Upper lobe of left lung (tissue), 6 donors: Measurements from ENCODE around the gene PPL. TPM values are rescaled to one million over a fixed set of nuclear protein-coding genes. Genes with fewer than 3 reads are reported as not detected.
A peak's percentile ranks its signal among the peaks of the same experiment; 100 is the strongest.

Source experiments
- ATAC-seq, 2 donors: fragments of 200-7000 bp; cut with Tn5 transposase; one replicate each; pipeline ENCODE4 v1.9.1; 2022; ENCODE audit warnings: mild to moderate bottlenecking in 2 of 2, moderate library complexity in 2 of 2; ENCODE audit not compliant: low FRiP score in 2 of 2
- DNase-seq, 2 donors: peaks; one replicate each; pipeline ENCODE4 v3.0.0-alpha.2; 2019 to 2020
- H3K27ac ChIP-seq, 4 donors: fragments of 200-600 bp; sonication (generic); one replicate each; pipeline ENCODE4 v1.5.1; 2016 to 2019
- H3K27me3 ChIP-seq, 4 donors: fragments of 200-600 bp; sonication (generic); one replicate each; pipeline ENCODE4 v1.5.1; 2017 to 2019
- H3K36me3 ChIP-seq, 4 donors: fragments of 200-600 bp; sonication (generic); one replicate each; pipeline ENCODE4 v1.5.1; 2016 to 2019
- H3K4me1 ChIP-seq, 4 donors: fragments of 200-600 bp; sonication (generic); one replicate each; pipeline ENCODE4 v1.5.1; 2018 to 2019
- H3K4me3 ChIP-seq, 4 donors: fragments of 200-600 bp; sonication (generic); one replicate each; pipeline ENCODE4 v1.5.1; 2017 to 2019; ENCODE audit warnings: mild to moderate bottlenecking in 2 of 4, moderate library complexity in 1 of 4
- H3K9me3 ChIP-seq, 4 donors: fragments of 200-600 bp; sonication (generic); one replicate each; pipeline ENCODE4 v1.5.1; 2018 to 2019
- EP300 ChIP-seq, 4 donors: sonication (generic); formaldehyde crosslinking; IDR thresholded peaks; one replicate each; pipeline ENCODE4 v1.5.1; 2017; ENCODE audit warnings: antibody characterized with exemption in 4 of 4, control low read depth in 2 of 4
- POLR2A ChIP-seq, 4 donors: fragments of 450-650 bp; IDR thresholded peaks; one replicate each; pipeline ENCODE4 v1.5.1; 2016 to 2017; ENCODE audit warnings: antibody characterized with exemption in 4 of 4, mild to moderate bottlenecking in 2 of 4
- POLR2AphosphoS5 ChIP-seq, 2 donors: sonication (generic); formaldehyde crosslinking; IDR thresholded peaks; one replicate each; pipeline ENCODE4 v1.5.1; 2017; ENCODE audit warnings: antibody characterized with exemption in 2 of 2
- WGBS, 2 donors: methylation state at CpG; one replicate each; pipeline ENCODE4 v1.1.5; 2017 to 2018; 5-methylcytosine and 5-hydroxymethylcytosine counted together
- total RNA-seq, 6 donors: library from RNA; depleted of rRNA in 4 of 6; stranded (reverse); fragments of >200 nt in 4 of 6; gene quantifications; one replicate each; pipeline versions ENCODE4 v1.1.0 to v1.2.1, GENCODE V29; 2016 to 2021
- TF ChIP-seq, protein P1 (sequence below), 6 experiments: fragments of 450-650 bp in 4 of 6; fragments of 200-600 bp in 2 of 6; sonication (generic) in 2 of 6; IDR thresholded peaks; one replicate each; pipeline ENCODE4 v1.5.1; 2016 to 2019; ENCODE audit warnings: antibody characterized with exemption in 6 of 6
- donor health status: DM: no; HTN: no; CAD: no; lungs with moderate emphysema.
- donor health status: DM: no; HTN: yes; CAD: no; lungs with severe emphysema.

PPL gene
- total RNA-seq, 6 donors from 2014 or later, result 72.7 to 156 (median 132) TPM

GRCh38 chr16:4866586-4866985 is 70.4 kb downstream of the PPL start:
- TF ChIP-seq, protein P1, sequence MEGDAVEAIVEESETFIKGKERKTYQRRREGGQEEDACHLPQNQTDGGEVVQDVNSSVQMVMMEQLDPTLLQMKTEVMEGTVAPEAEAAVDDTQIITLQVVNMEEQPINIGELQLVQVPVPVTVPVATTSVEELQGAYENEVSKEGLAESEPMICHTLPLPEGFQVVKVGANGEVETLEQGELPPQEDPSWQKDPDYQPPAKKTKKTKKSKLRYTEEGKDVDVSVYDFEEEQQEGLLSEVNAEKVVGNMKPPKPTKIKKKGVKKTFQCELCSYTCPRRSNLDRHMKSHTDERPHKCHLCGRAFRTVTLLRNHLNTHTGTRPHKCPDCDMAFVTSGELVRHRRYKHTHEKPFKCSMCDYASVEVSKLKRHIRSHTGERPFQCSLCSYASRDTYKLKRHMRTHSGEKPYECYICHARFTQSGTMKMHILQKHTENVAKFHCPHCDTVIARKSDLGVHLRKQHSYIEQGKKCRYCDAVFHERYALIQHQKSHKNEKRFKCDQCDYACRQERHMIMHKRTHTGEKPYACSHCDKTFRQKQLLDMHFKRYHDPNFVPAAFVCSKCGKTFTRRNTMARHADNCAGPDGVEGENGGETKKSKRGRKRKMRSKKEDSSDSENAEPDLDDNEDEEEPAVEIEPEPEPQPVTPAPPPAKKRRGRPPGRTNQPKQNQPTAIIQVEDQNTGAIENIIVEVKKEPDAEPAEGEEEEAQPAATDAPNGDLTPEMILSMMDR (IDR thresholded peaks at IDR 0.05), result no peak
- TF ChIP-seq EP300 (IDR thresholded peaks at IDR 0.05) (no peak), POLR2A (IDR thresholded peaks at IDR 0.05) (no peak), POLR2AphosphoS5 (IDR thresholded peaks at IDR 0.05) (no peak)
- peaks cover 0 to 59% (median 32%) of the 10 kb centered on the region in 4 donors for H3K36me3 ChIP-seq
- peaks cover 2 to 49% (median 34%) of the 10 kb centered on the region in 4 donors for H3K4me1 ChIP-seq
- no peaks in the 10 kb centered on the region for H3K27me3 ChIP-seq
- H3K4me3 ChIP-seq, result no peak overlapping the region
- 97 to 98% methylated on average over 12 of the region's 12 CpGs for WGBS, 2 donors
- DNase-seq (no peak), ATAC-seq (no peak)
- H3K9me3 ChIP-seq, result no peaks in the 10 kb centered on the region
- H3K27ac ChIP-seq, result no peak overlapping the region

DNA sequence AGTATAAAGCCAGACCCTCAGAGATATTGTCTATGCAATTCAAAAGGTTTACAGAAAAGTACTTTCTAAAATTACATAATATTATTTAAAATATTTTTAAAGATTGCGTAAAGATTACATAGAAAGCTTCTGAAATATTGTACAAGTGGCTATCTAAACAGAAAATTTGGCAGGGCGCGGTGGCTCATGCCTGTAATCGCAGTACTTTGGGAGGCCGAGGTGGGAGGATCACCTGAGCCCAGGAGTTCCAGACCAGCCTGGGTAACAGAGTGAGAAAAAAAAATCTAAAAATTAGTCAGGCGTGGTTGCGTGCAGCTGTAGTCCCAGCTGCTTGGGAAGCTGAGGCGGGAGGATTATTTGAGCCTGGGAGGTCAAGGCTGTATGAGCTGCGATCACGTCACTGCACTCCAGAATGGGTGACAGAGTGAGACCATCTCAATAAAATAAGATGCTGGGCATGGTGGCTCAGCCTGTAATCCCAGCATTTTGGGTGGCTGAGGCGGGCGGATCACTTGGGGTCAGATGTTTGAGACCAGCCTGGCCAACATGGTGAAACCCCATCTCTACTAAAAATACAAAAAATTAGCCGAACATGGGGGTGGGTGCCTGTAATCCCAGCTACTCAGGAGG is 71.6 kb downstream of the PPL start:
- TF ChIP-seq EP300 (IDR thresholded peaks at IDR 0.05), result no peak
- TF ChIP-seq, protein P1 (IDR thresholded peaks at IDR 0.05), result no peak
- no peak for TF ChIP-seq POLR2AphosphoS5 (IDR thresholded peaks at IDR 0.05)
- no peak for TF ChIP-seq POLR2A (IDR thresholded peaks at IDR 0.05)
- peak in 1 of 2 donors; percentile 66 for DNase-seq
- H3K4me1 ChIP-seq, result peaks cover 2 to 45% (median 33%) of the 10 kb centered on the region in 4 donors
- no peaks in the 10 kb centered on the region for H3K27me3 ChIP-seq
- peak overlapping the region in 1 of 4 donors; percentile 76 for H3K27ac ChIP-seq
- peaks cover 8 to 59% (median 33%) of the 10 kb centered on the region in 4 donors for H3K36me3 ChIP-seq
- 81 to 87% methylated on average over 13 of the region's 13 CpGs for WGBS, 2 donors
- no peak for ATAC-seq
- no peaks in the 10 kb centered on the region for H3K9me3 ChIP-seq
- H3K4me3 ChIP-seq, result no peak overlapping the region

GRCh38 chr16:4864728-4865127 is 72.2 kb downstream of the PPL start:
- Histone ChIP-seq H3K36me3 (peaks cover 14 to 59% (median 33%) of the 10 kb centered on the region in 4 donors), H3K4me1 (peaks cover 2 to 39% (median 30%) of the 10 kb centered on the region in 4 donors), H3K4me3 (no peak overlapping the region), H3K27ac (peak overlapping the region in 2 of 4 donors; percentile 27 to 76), H3K9me3 (no peaks in the 10 kb centered on the region), H3K27me3 (no peaks in the 10 kb centered on the region)
- TF ChIP-seq EP300 (IDR thresholded peaks at IDR 0.05) (no peak), POLR2A (IDR thresholded peaks at IDR 0.05) (no peak), POLR2AphosphoS5 (IDR thresholded peaks at IDR 0.05) (no peak)
- TF ChIP-seq, protein P1 (IDR thresholded peaks at IDR 0.05), result no peak
- 70 to 76% methylated on average over 3 of the region's 3 CpGs for WGBS, 2 donors
- DNase-seq, result no peak
- no peak for ATAC-seq

DNA sequence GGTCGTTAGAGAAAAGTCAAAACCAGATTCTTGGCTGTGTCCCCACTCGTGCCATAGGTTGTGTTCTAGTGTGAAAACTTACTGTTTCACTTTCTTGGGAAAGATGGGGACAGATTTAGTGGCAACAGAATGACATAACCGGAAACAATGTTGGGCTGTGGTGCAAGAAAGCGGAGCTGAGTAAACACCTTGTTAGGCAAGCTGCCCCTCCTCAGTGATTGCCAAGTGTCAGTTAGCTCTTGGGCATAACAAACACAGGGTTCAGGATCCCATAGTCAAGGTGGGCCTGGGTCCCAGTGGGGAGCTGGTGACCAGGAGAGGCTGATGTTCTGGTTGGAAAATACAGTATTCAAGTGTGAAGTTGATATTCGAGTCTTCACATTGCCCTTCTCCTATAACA is 74.3 kb downstream of the PPL start:
- WGBS, 2 donors, result 46 to 67% methylated on average over 5 of the region's 5 CpGs
- DNase-seq (peak in 1 of 2 donors; percentile 83), ATAC-seq (peak; percentile 46 to 70)
- no peak overlapping the region for H3K4me3 ChIP-seq
- H3K9me3 ChIP-seq, result no peaks in the 10 kb centered on the region
- peak in 1 of 2 donors; percentile 64 for TF ChIP-seq POLR2AphosphoS5 (IDR thresholded peaks at IDR 0.05)
- peak in 1 of 4 donors; percentile 63 for TF ChIP-seq EP300 (IDR thresholded peaks at IDR 0.05)
- TF ChIP-seq, protein P1 (IDR thresholded peaks at IDR 0.05), result no peak
- TF ChIP-seq POLR2A (IDR thresholded peaks at IDR 0.05), result no peak
- H3K27me3 ChIP-seq, result no peaks in the 10 kb centered on the region
- peaks cover 32 to 68% (median 44%) of the 10 kb centered on the region in 4 donors for H3K36me3 ChIP-seq
- peak overlapping the region in 3 of 4 donors; percentile 5 to 76 (median 40) for H3K27ac ChIP-seq
- peaks cover 2 to 24% (median 15%) of the 10 kb centered on the region in 4 donors for H3K4me1 ChIP-seq
